GM08714 (cell line): Measurements from ENCODE around the gene CIRBP.

Experiments
- H3K4me3 ChIP-seq: fragments of 200-500 bp; sonication (Bioruptor generic); 2 replicates; pipeline ENCODE4 v1.5.1; 2014; ENCODE audit warnings: mild to moderate bottlenecking, low read length, inconsistent platforms
- ZNF274 ChIP-seq: IDR thresholded peaks from 2 replicates; pipeline ENCODE4 v1.6.1; 2012; ENCODE audit warnings: mild to moderate bottlenecking, low read depth, low read length

The CIRBP gene

DNA sequence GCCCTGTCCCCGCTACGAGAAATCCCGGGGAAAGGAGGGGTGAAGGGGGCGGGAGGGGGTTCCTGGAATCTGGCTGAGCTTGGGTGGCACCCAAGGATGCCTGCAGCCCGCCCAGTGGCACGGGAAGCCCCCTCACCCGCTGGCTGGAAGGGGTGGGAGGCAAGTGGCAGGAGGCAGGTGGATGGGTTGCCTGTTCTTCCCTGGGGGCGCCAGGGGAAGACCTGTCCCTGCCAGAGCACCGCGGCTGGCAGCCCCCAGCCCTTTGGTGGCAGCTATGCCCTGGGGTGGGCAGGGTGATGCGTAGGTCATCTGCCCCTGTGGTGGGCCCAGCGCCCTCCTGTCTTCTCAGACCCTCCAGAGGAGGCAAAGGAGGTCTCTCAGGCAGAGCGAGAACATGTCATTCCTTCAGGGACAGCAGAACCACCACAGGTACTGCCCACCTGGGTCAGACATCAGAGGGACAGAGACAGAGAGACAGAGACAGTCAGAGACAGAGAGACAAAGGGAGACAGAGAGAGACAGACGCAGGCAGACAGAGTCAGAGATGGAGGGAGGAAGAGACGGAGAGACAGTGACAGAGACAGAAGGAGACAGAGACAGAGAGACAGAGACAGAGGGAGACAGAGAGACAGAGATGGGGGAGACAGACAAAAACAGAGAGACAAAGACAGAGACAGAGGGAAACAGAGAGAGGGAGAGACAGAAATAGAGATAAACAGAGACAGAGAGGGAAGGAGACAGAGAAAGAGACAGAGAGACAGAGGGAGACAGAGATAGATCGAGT is 53.3 kb downstream of the CIRBP start:
- H3K4me3 ChIP-seq, result no peak overlapping the region
- no peak for TF ChIP-seq ZNF274

DNA sequence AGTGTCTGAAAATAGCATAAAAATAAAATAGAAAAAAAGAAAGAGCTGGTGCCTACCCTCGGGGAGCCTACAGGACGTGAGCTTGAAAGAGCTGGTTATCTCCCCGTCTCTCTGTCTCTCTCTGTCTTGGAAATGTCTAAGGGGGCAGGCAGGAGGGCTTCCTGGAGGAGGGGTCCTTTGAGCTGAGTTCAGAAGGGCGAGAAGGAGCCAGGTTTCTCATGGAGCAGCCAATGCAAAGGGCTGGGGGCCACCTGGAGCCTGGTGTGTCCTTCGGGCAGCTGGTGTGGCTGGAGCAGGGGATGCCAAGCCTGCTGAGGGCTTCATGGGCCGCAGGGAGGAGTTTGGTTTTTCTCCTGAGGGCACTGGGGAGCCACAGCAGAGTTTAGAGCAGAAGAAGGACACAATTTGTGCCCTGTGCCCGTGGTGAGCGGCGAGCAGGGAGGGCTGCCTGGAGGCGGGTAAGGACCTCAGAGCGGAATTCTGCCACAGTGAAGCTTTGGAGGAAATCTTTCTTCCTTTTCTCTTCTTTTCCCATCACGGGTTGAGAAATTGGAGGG is 55.2 kb downstream of the CIRBP start:
- no peak for TF ChIP-seq ZNF274
- no peak overlapping the region for H3K4me3 ChIP-seq
